ENCODE results near the gene MME.
A peak's percentile ranks its signal among the peaks of the same experiment; 100 is the strongest.

MME gene

GRCh38 chr3:155079746-155080487 lies at the start of gene MME:
TSS of gene MME (plus strand) at chr3:155080319. CDS start at chr3:155084168, 3,849 bp downstream.
- peak; percentile 87 for DNase-seq (ENCODE audit: low read depth)

GRCh38 chr3:155031186-155031585 lies 48.9 kb upstream of the MME start:
- no peak for DNase-seq (ENCODE audit: low read depth)

GRCh38 chr3:155032918-155033317 lies 47.2 kb upstream of the MME start:
- peak; percentile 42 for DNase-seq (ENCODE audit: low read depth)

- no peak for DNase-seq (ENCODE audit: low read depth)
These were observed 45.3 kb upstream of the MME start for GRCh38 chr3:155034786-155035185.

- DNase-seq (ENCODE audit: low read depth), result no peak
These were observed 44.6 kb upstream of the MME start for GRCh38 chr3:155035553-155035952.

- DNase-seq (ENCODE audit: low read depth), result no peak
These were observed 42.5 kb upstream of the MME start for GRCh38 chr3:155037508-155038202.

- no peak for DNase-seq (ENCODE audit: low read depth)
These were observed 41.9 kb upstream of the MME start for GRCh38 chr3:155038203-155038554.

- no peak for DNase-seq (ENCODE audit: low read depth)
These were observed 33.2 kb upstream of the MME start for GRCh38 chr3:155046935-155047334.

GRCh38 chr3:155047672-155048071 lies 32.4 kb upstream of the MME start:
- no peak for DNase-seq (ENCODE audit: low read depth)

- DNase-seq (ENCODE audit: low read depth), result no peak
These were observed 30.2 kb upstream of the MME start for GRCh38 chr3:155049959-155050358.

GRCh38 chr3:155052470-155052869 lies 27.6 kb upstream of the MME start:
- no peak for DNase-seq (ENCODE audit: low read depth)

- no peak for DNase-seq (ENCODE audit: low read depth)
These were observed 26.4 kb upstream of the MME start for GRCh38 chr3:155053756-155054155.

- no peak for DNase-seq (ENCODE audit: low read depth)
These were observed 15.2 kb upstream of the MME start for GRCh38 chr3:155064920-155065319.

- peak; percentile 96 for DNase-seq (ENCODE audit: low read depth)
These were observed 14.6 kb upstream of the MME start for GRCh38 chr3:155065537-155065936.

- DNase-seq (ENCODE audit: low read depth), result peak; percentile 94
These were observed 10.4 kb upstream of the MME start for GRCh38 chr3:155069729-155070128.

- DNase-seq (ENCODE audit: low read depth), result peak; percentile 48
These were observed 9.8 kb upstream of the MME start for GRCh38 chr3:155070316-155070715.

- DNase-seq (ENCODE audit: low read depth), result peak; percentile 98
These were observed 9.2 kb upstream of the MME start for GRCh38 chr3:155070932-155071387.

GRCh38 chr3:155075200-155075599 lies 4.9 kb upstream of the MME start:
- no peak for DNase-seq (ENCODE audit: low read depth)

GRCh38 chr3:155076888-155077287 lies 3.2 kb upstream of the MME start:
- peak; percentile 64 for DNase-seq (ENCODE audit: low read depth)

GRCh38 chr3:155078711-155079467 lies 1.2 kb upstream of the MME start:
- DNase-seq (ENCODE audit: low read depth), result peak; percentile 42

GRCh38 chr3:155079468-155079745 lies 712 bp upstream of the MME start:
- peak; percentile 82 for DNase-seq (ENCODE audit: low read depth)

- DNase-seq (ENCODE audit: low read depth), result peak; percentile 55
These were observed 573 bp downstream of the MME start for GRCh38 chr3:155080692-155081091.

GRCh38 chr3:155083313-155083905 lies 3.3 kb downstream of the MME start:
- DNase-seq (ENCODE audit: low read depth), result peak; percentile 29

Measured in ELR (cell line).